ENCODE measurements around the gene CDKL1.

DNA sequence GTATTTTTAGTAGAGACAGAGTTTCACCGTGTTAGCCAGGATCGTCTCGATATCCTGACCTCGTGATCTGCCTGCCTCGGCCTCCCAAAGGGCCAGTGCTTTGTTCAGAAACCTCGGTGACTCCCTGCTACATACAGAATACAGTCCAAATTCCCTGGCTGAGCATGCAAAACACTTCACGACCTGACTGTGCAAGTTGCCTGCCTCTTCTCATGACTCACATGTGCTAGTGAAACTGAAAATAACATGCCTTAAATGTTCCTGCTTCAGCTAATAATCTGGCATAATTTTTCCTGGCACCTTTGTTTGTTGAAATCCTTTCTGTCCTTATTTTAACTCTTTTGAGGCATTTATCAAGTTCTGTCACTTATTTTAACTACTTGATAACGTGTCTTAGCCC lies 76.4 kb downstream of the CDKL1 start:
- TF ChIP-seq, protein P1, sequence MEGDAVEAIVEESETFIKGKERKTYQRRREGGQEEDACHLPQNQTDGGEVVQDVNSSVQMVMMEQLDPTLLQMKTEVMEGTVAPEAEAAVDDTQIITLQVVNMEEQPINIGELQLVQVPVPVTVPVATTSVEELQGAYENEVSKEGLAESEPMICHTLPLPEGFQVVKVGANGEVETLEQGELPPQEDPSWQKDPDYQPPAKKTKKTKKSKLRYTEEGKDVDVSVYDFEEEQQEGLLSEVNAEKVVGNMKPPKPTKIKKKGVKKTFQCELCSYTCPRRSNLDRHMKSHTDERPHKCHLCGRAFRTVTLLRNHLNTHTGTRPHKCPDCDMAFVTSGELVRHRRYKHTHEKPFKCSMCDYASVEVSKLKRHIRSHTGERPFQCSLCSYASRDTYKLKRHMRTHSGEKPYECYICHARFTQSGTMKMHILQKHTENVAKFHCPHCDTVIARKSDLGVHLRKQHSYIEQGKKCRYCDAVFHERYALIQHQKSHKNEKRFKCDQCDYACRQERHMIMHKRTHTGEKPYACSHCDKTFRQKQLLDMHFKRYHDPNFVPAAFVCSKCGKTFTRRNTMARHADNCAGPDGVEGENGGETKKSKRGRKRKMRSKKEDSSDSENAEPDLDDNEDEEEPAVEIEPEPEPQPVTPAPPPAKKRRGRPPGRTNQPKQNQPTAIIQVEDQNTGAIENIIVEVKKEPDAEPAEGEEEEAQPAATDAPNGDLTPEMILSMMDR (IDR thresholded peaks at IDR 0.05; ENCODE audit: poor library complexity): no peak
- no peak for TF ChIP-seq EZH2 (IDR thresholded peaks at IDR 0.05; ENCODE audit: borderline replicate concordance)
